GM10248 (cell line): Measurements from ENCODE around the gene SUN1.

Experiments
- CTCF ChIA-PET: fragments of 300-600 bp; sonication (Branson Sonifier 250); formaldehyde crosslinking; extraction: SDS; loops from one replicate; lab custom pipeline; 2021; ENCODE audit warnings: antibody characterized with exemption; lab: Yijun Ruan, JAX
- POLR2A ChIA-PET: fragments of 350-650 bp; sonication (Branson Sonifier 250); formaldehyde crosslinking; extraction: SDS; loops from one replicate; lab custom pipeline; 2020; ENCODE audit warnings: antibody characterized with exemption; lab: Yijun Ruan, JAX
- DNase-seq: peaks from one replicate; pipeline ENCODE4 v3.0.0; 2012; ENCODE audit errors: extremely low spot score
- CTCF ChIP-seq: IDR thresholded peaks from 2 replicates; pipeline ENCODE4 v1.5.1; 2012; ENCODE audit warnings: mild to moderate bottlenecking, low read depth; ENCODE audit errors: extremely low read depth, missing control alignments, control extremely low read depth

Gene SUN1

GRCh38 chr7:887488-887820 is 55.2 kb downstream of the SUN1 start:
- ChIA-PET CTCF (interaction anchor here (1.4 kb wide), 1 partner anchor 14 kb away, joined by 3 read pairs; no protein-coding TSS in a partner anchor), POLR2A (no interaction called here)

GRCh38 chr7:888081-889024 is 56.1 kb downstream of the SUN1 start:
- no peak for TF ChIP-seq CTCF
- POLR2A ChIA-PET, result no interaction called here
- no peak for DNase-seq
- CTCF ChIA-PET, result no interaction called here

More at GRCh38 chr7:887488-887820, 55.2 kb downstream of the SUN1 start:
- no peak for TF ChIP-seq CTCF
- DNase-seq, result no peak

GRCh38 chr7:889025-889390 is 56.7 kb downstream of the SUN1 start:
- POLR2A ChIA-PET, result no interaction called here
- no peak for DNase-seq

GRCh38 chr7:889391-889790 is 57.1 kb downstream of the SUN1 start:
- TF ChIP-seq CTCF, result no peak
- DNase-seq, result no peak
- POLR2A ChIA-PET, result no interaction called here
- CTCF ChIA-PET, result no interaction called here

More at GRCh38 chr7:889025-889390, 56.7 kb downstream of the SUN1 start:
- TF ChIP-seq CTCF, result no peak
- CTCF ChIA-PET, result no interaction called here

GRCh38 chr7:890868-891267 is 58.6 kb downstream of the SUN1 start:
- DNase-seq, result no peak
- ChIA-PET CTCF (interaction anchor here (0.9 kb wide), 1 partner anchor 11 kb away, joined by 3 read pairs; no protein-coding TSS in a partner anchor), POLR2A (no interaction called here)
- TF ChIP-seq CTCF, result no peak

- ChIA-PET POLR2A (no interaction called here), CTCF (interaction anchor here (0.9 kb wide), 2 partner anchors 10 to 18 kb away, joined by 3 read pairs; no protein-coding TSS in a partner anchor)
- no peak for DNase-seq
- TF ChIP-seq CTCF, result no peak
Observed at GRCh38 chr7:891291-891690, 59.0 kb downstream of the SUN1 start.
